Liver (tissue), 9 donors: ENCODE measurements around the gene IL1RAPL2. TPM values are rescaled to one million over a fixed set of nuclear protein-coding genes. Genes with fewer than 3 reads are reported as not detected.

Experiments
- DNase-seq: peaks from one replicate; pipeline ENCODE4 v3.0.0-alpha.2; 2017; ENCODE audit warnings: low spot score
- H3K27ac ChIP-seq, 2 donors: one replicate each; pipeline ENCODE4 v1.7.0; 2013; ENCODE audit warnings: inconsistent platforms in 2 of 2, low read length in 2 of 2, control low read depth in 1 of 2, low read depth in 1 of 2, mild to moderate bottlenecking in 1 of 2
- H3K27me3 ChIP-seq, 4 donors: one replicate each; pipeline versions ENCODE4 v1.6.1 to v1.7.0; 2013; ENCODE audit warnings: low read length in 3 of 4, inconsistent platforms in 1 of 4, mild to moderate bottlenecking in 1 of 4, moderate library complexity in 1 of 4; ENCODE audit not compliant: control insufficient read depth in 4 of 4, insufficient read depth in 4 of 4
- H3K36me3 ChIP-seq, 4 donors: one replicate each; pipeline versions ENCODE4 v1.6.1 to v1.7.0; 2013; ENCODE audit warnings: low read length in 3 of 4, mild to moderate bottlenecking in 3 of 4, low read depth in 1 of 4, moderate library complexity in 1 of 4; ENCODE audit not compliant: control insufficient read depth in 4 of 4, insufficient read depth in 3 of 4
- H3K4me1 ChIP-seq, 4 donors: one replicate each; pipeline versions ENCODE4 v1.6.1 to v1.7.0; 2013; ENCODE audit warnings: low read length in 3 of 4, mild to moderate bottlenecking in 3 of 4, moderate library complexity in 1 of 4; ENCODE audit not compliant: control insufficient read depth in 4 of 4, insufficient read depth in 4 of 4
- H3K4me3 ChIP-seq, 3 donors: one replicate each; pipeline versions ENCODE4 v1.6.1 to v1.7.0; 2013; ENCODE audit warnings: low read length in 3 of 3, control low read depth in 1 of 3, low read depth in 1 of 3, mild to moderate bottlenecking in 1 of 3
- H3K9ac ChIP-seq, 2 donors: one replicate each; pipeline ENCODE4 v1.7.0; 2013; ENCODE audit warnings: low read length in 2 of 2, mild to moderate bottlenecking in 2 of 2, moderate library complexity in 2 of 2, control low read depth in 1 of 2, low read depth in 1 of 2
- H3K9me3 ChIP-seq, 4 donors: one replicate each; pipeline versions ENCODE4 v1.6.1 to v1.7.0; 2013; ENCODE audit warnings: low read length in 3 of 4; ENCODE audit not compliant: control insufficient read depth in 4 of 4
- ATF3 ChIP-seq: IDR thresholded peaks from 2 replicates; pipeline ENCODE4 v1.6.1; 2016; ENCODE audit warnings: antibody characterized with exemption
- EGR1 ChIP-seq, 2 donors: IDR thresholded peaks; 2 replicates each; pipeline ENCODE4 v1.6.1; 2016 to 2018; ENCODE audit warnings: antibody characterized with exemption in 2 of 2, low read depth in 2 of 2
- FOXA1 ChIP-seq: IDR thresholded peaks from 2 replicates; pipeline ENCODE4 v1.6.1; 2016; ENCODE audit warnings: antibody characterized with exemption
- FOXA2 ChIP-seq: IDR thresholded peaks from 2 replicates; pipeline ENCODE4 v1.6.1; 2016; ENCODE audit warnings: antibody characterized with exemption
- GABPA ChIP-seq, 2 donors: IDR thresholded peaks in 1 of 2; conservative IDR thresholded peaks in 1 of 2; 2 replicates each; pipeline ENCODE4 v1.6.1; 2016; ENCODE audit warnings: antibody characterized with exemption in 2 of 2, mild to moderate bottlenecking in 1 of 2, moderate library complexity in 1 of 2
- HNF4A ChIP-seq, 2 donors: conservative IDR thresholded peaks; 2 replicates each; pipeline ENCODE4 v1.6.1; 2016; ENCODE audit warnings: antibody characterized with exemption in 2 of 2, mild to moderate bottlenecking in 2 of 2
- HNF4G ChIP-seq: IDR thresholded peaks from 2 replicates; pipeline ENCODE4 v1.6.1; 2016; ENCODE audit warnings: antibody characterized with exemption
- JUND ChIP-seq, 2 donors: IDR thresholded peaks; 2 replicates each; pipeline ENCODE4 v1.6.1; 2016; ENCODE audit warnings: antibody characterized with exemption in 2 of 2
- MAX ChIP-seq: IDR thresholded peaks from 2 replicates; pipeline ENCODE4 v1.6.1; 2016; ENCODE audit warnings: antibody characterized with exemption
- NR2F2 ChIP-seq: IDR thresholded peaks from 2 replicates; pipeline ENCODE4 v1.6.1; 2016; ENCODE audit warnings: antibody characterized with exemption
- RAD21 ChIP-seq, 2 donors: IDR thresholded peaks; 2 replicates each; pipeline ENCODE4 v1.6.1; 2016; ENCODE audit warnings: antibody characterized with exemption in 2 of 2, mild to moderate bottlenecking in 2 of 2
- REST ChIP-seq: IDR thresholded peaks from 2 replicates; pipeline ENCODE4 v1.6.1; 2016; ENCODE audit warnings: antibody characterized with exemption, mild to moderate bottlenecking
- RXRA ChIP-seq, 2 donors: IDR thresholded peaks; 2 replicates each; pipeline ENCODE4 v1.6.1; 2017 to 2018; ENCODE audit warnings: antibody characterized with exemption in 2 of 2, mild to moderate bottlenecking in 1 of 2
- SP1 ChIP-seq: IDR thresholded peaks from 2 replicates; pipeline ENCODE4 v1.6.1; 2018; ENCODE audit warnings: antibody characterized with exemption, mild to moderate bottlenecking
- TAF1 ChIP-seq: conservative IDR thresholded peaks from 2 replicates; pipeline ENCODE4 v1.6.1; 2016; ENCODE audit warnings: antibody characterized with exemption, mild to moderate bottlenecking
- YY1 ChIP-seq: IDR thresholded peaks from 2 replicates; pipeline ENCODE4 v1.6.1; 2016; ENCODE audit warnings: antibody characterized with exemption, mild to moderate bottlenecking
- ZBTB33 ChIP-seq: IDR thresholded peaks from 2 replicates; pipeline ENCODE4 v1.6.1; 2016; ENCODE audit warnings: antibody characterized with exemption
- WGBS: extraction: QIAGEN DNeasy Blood & Tissue Kit; methylation state at CpG from one replicate; pipeline ENCODE4 v1.1.7; 2013; 5-methylcytosine and 5-hydroxymethylcytosine counted together
- polyA plus RNA-seq, 2 donors: library from polyadenylated mRNA; stranded (reverse) in 1 of 2; unstranded in 1 of 2; fragments of 200-250 nt in 1 of 2; fragments of >200 nt in 1 of 2; fragmentation: Nextera tagmentation in 1 of 2; extraction: Ambion mirVana in 1 of 2; gene quantifications; one replicate each; pipeline versions ENCODE4 v1.2.1 to v1.2.3, GENCODE V29; 2013 to 2015
- total RNA-seq, 2 donors: library from RNA; depleted of rRNA; stranded (reverse); fragments of >200 nt; gene quantifications; one replicate each; pipeline ENCODE4 v1.2.3, GENCODE V29; 2014
- TF ChIP-seq, protein P1 (sequence below): fragments of 150-350 bp; IDR thresholded peaks from 2 replicates; pipeline ENCODE4 v1.5.1; 2017; ENCODE audit warnings: improper control_type of control experiment, low read depth, low read length; ENCODE audit not compliant: missing input control
- donor health status: healthy.
- donor health status: healthy.
- donor health status: healthy.
- donor health status: healthy.
- donor health status: healthy.

IL1RAPL2 gene
- total and polyA plus RNA-seq, 4 donors = 0.20 to 1.6 (median 0.91) TPM

DNA sequence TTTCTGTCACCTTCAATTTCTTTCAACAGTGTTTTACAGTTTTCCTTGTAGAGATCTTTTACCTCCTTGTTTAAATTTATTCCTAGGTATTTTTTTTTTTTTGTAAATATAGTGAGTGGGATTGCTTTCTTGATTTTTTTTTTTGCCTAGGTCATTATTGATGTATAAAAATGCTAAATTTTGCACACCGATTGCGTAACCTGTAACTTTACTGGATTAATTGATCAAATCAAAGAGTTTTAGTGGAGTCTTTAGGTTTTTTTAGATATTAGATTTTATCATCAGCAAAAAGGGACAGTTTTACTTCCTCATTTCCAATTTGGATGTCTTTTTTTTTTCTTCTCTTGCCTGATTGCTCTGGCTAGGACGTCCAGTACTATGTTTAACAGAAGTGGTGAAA lies 613.6 kb downstream of the IL1RAPL2 start:
- Histone ChIP-seq H3K9me3 (no peaks in the 10 kb centered on the region), H3K27me3 (no peaks in the 10 kb centered on the region), H3K4me1 (no peaks in the 10 kb centered on the region), H3K36me3 (no peaks in the 10 kb centered on the region), H3K9ac (no peak overlapping the region), H3K27ac (no peak overlapping the region), H3K4me3 (no peak overlapping the region)
- 91% methylated on average over 3 of the region's 3 CpGs for WGBS
- DNase-seq = no peak
- TF ChIP-seq, protein P1, sequence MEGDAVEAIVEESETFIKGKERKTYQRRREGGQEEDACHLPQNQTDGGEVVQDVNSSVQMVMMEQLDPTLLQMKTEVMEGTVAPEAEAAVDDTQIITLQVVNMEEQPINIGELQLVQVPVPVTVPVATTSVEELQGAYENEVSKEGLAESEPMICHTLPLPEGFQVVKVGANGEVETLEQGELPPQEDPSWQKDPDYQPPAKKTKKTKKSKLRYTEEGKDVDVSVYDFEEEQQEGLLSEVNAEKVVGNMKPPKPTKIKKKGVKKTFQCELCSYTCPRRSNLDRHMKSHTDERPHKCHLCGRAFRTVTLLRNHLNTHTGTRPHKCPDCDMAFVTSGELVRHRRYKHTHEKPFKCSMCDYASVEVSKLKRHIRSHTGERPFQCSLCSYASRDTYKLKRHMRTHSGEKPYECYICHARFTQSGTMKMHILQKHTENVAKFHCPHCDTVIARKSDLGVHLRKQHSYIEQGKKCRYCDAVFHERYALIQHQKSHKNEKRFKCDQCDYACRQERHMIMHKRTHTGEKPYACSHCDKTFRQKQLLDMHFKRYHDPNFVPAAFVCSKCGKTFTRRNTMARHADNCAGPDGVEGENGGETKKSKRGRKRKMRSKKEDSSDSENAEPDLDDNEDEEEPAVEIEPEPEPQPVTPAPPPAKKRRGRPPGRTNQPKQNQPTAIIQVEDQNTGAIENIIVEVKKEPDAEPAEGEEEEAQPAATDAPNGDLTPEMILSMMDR = no peak
- TF ChIP-seq FOXA1 = no peak
- no peak for TF ChIP-seq ZBTB33
- no peak for TF ChIP-seq RAD21 (IDR thresholded peaks at IDR 0.05)
- no peak for TF ChIP-seq REST
- no peak for TF ChIP-seq GABPA (IDR thresholded peaks at IDR 0.05 in 1 of 2, conservative IDR thresholded peaks at IDR 0.05 in 1 of 2)
- TF ChIP-seq YY1 = no peak
- TF ChIP-seq NR2F2 = no peak
- no peak for TF ChIP-seq FOXA2
- no peak for TF ChIP-seq ATF3
- no peak for TF ChIP-seq EGR1 (IDR thresholded peaks at IDR 0.05; ENCODE audit: low read depth in 2 of 2)
- no peak for TF ChIP-seq RXRA (IDR thresholded peaks at IDR 0.05)
- no peak for TF ChIP-seq HNF4A (conservative IDR thresholded peaks at IDR 0.05)
- TF ChIP-seq SP1 = no peak
- no peak for TF ChIP-seq TAF1
- no peak for TF ChIP-seq JUND (IDR thresholded peaks at IDR 0.05)
- no peak for TF ChIP-seq MAX
- TF ChIP-seq HNF4G = no peak
